DND-41 (cell line): ENCODE results near the gene ODAD4.

Source experiments
- ATAC-seq: fragments of 200-7000 bp; cut with Tn5 transposase; 3 replicates; pipeline ENCODE4 v1.9.1; 2021; ENCODE audit warnings: low read depth; ENCODE audit not compliant: insufficient read depth
- DNase-seq: peaks from one replicate; pipeline ENCODE4 v3.0.0-alpha.2; 2020
- H2AFZ ChIP-seq: 2 replicates; pipeline ENCODE4 v1.6.0; 2012; ENCODE audit warnings: low read depth, low read length
- H3K27ac ChIP-seq: 2 replicates; pipeline ENCODE4 v1.5.1; 2012; ENCODE audit warnings: low read length, inconsistent platforms
- H3K27me3 ChIP-seq: fragments of 200-600 bp; sonication (generic); 2 replicates; pipeline ENCODE4 v1.6.0; 2012; ENCODE audit warnings: low read length, mild to moderate bottlenecking, inconsistent platforms; ENCODE audit not compliant: insufficient read depth, poor library complexity
- H3K36me3 ChIP-seq: 2 replicates; pipeline ENCODE4 v1.5.1; 2012; ENCODE audit warnings: low read length, inconsistent platforms; ENCODE audit not compliant: insufficient read depth
- H3K4me1 ChIP-seq: 2 replicates; pipeline ENCODE4 v1.5.1; 2012; ENCODE audit warnings: mild to moderate bottlenecking, low read length; ENCODE audit not compliant: insufficient read depth
- H3K4me2 ChIP-seq: 2 replicates; pipeline ENCODE4 v1.6.0; 2012; ENCODE audit warnings: mild to moderate bottlenecking, moderate library complexity, low read length, inconsistent platforms; ENCODE audit not compliant: insufficient read depth
- H3K4me3 ChIP-seq, 2 experiments: fragments of 200-600 bp in 1 of 2; shearing (Covaris generic) in 1 of 2; 2 replicates each; pipeline ENCODE4 v1.5.1; 2012 to 2016; ENCODE audit warnings: inconsistent platforms in 2 of 2, low read length in 2 of 2, mild to moderate bottlenecking in 2 of 2, low read depth in 1 of 2, moderate library complexity in 1 of 2
- H3K79me2 ChIP-seq: 2 replicates; pipeline ENCODE4 v1.6.0; 2012; ENCODE audit warnings: low read length, inconsistent platforms; ENCODE audit not compliant: insufficient read depth
- H3K9ac ChIP-seq: 2 replicates; pipeline ENCODE4 v1.6.0; 2012; ENCODE audit warnings: low read depth, mild to moderate bottlenecking, inconsistent platforms, low read length, moderate library complexity
- H3K9me3 ChIP-seq: 2 replicates; pipeline ENCODE4 v1.5.1; 2012; ENCODE audit warnings: low read length, moderate library complexity, mild to moderate bottlenecking, inconsistent platforms; ENCODE audit not compliant: insufficient read depth, severe bottlenecking
- H4K20me1 ChIP-seq: 2 replicates; pipeline ENCODE4 v1.6.0; 2012; ENCODE audit warnings: low read length; ENCODE audit not compliant: insufficient read depth
- CTCF ChIP-seq: IDR thresholded peaks from 2 replicates; pipeline ENCODE4 v1.5.1; 2012; ENCODE audit warnings: borderline replicate concordance, low read length, moderate library complexity, mild to moderate bottlenecking; ENCODE audit not compliant: poor library complexity, severe bottlenecking; ENCODE audit errors: extremely low read depth
- EZH2 ChIP-seq: IDR thresholded peaks from 3 replicates; pipeline ENCODE4 v1.6.1; 2012; ENCODE audit warnings: borderline replicate concordance, low read depth, mild to moderate bottlenecking, moderate library complexity, low read length, inconsistent platforms; ENCODE audit not compliant: severe bottlenecking

ODAD4 gene

GRCh38 chr17:41888332-41888965 is 42.0 kb upstream of the ODAD4 start:
- ATAC-seq (no peak), DNase-seq (no peak)
- Histone ChIP-seq H2AFZ (no peak overlapping the region), H3K27ac (no peak overlapping the region), H3K27me3 (no peaks in the 10 kb centered on the region), H3K4me2 (no peak overlapping the region), H4K20me1 (peaks cover 17% of the 10 kb centered on the region), H3K79me2 (peaks cover 3% of the 10 kb centered on the region; the same call in 1 of the 2 replicates), H3K4me1 (no peaks in the 10 kb centered on the region), H3K9me3 (no peaks in the 10 kb centered on the region), H3K36me3 (peaks cover 96% of the 10 kb centered on the region), H3K4me3 (no peak overlapping the region), H3K9ac (no peak overlapping the region)
- TF ChIP-seq CTCF (no peak), EZH2 (no peak)

GRCh38 chr17:41891135-41892020 is 39.0 kb upstream of the ODAD4 start:
- Histone ChIP-seq H3K27me3 (no peaks in the 10 kb centered on the region), H3K9ac (no peak overlapping the region), H3K4me1 (no peaks in the 10 kb centered on the region), H3K36me3 (peaks cover 95% of the 10 kb centered on the region), H4K20me1 (peaks cover 28% of the 10 kb centered on the region), H3K79me2 (no peaks in the 10 kb centered on the region; the same call in 1 of the 2 replicates), H3K4me3 (no peak overlapping the region), H3K9me3 (no peaks in the 10 kb centered on the region), H3K4me2 (no peak overlapping the region), H3K27ac (no peak overlapping the region), H2AFZ (no peak overlapping the region)
- DNase-seq = no peak
- TF ChIP-seq CTCF (no peak), EZH2 (no peak)
- ATAC-seq = no peak

- Histone ChIP-seq H3K36me3 (peaks cover 95% of the 10 kb centered on the region), H4K20me1 (peaks cover 34% of the 10 kb centered on the region)
- no peak for ATAC-seq
Measured at GRCh38 chr17:41892021-41892376, 38.4 kb upstream of the ODAD4 start.

More at GRCh38 chr17:41892021-41892376, 38.4 kb upstream of the ODAD4 start:
- Histone ChIP-seq H3K4me1 (no peaks in the 10 kb centered on the region), H3K27ac (no peak overlapping the region), H3K9me3 (no peaks in the 10 kb centered on the region), H3K4me3 (no peak overlapping the region), H3K9ac (no peak overlapping the region), H2AFZ (no peak overlapping the region), H3K27me3 (no peaks in the 10 kb centered on the region), H3K79me2 (no peaks in the 10 kb centered on the region; the same call in 1 of the 2 replicates), H3K4me2 (no peak overlapping the region)
- no peak for DNase-seq
- TF ChIP-seq CTCF = no peak
- TF ChIP-seq EZH2 = no peak
